K562 (cell line): ENCODE results near the gene TMED4. TPM values are rescaled to one million over a fixed set of nuclear protein-coding genes. Genes with fewer than 3 reads are reported as not detected.
A peak's percentile ranks its signal among the peaks of the same experiment; 100 is the strongest.

Experiments
- DPF2 ChIP-seq: fragments of 450-650 bp; IDR thresholded peaks from 2 replicates; pipeline ENCODE4 v1.6.1; 2016
- FUS ChIP-seq: fragments of 200-400 bp; formaldehyde crosslinking; optimal IDR thresholded peaks from 2 replicates; pipeline ENCODE3; 2017; ENCODE audit warnings: low read depth, low read length
- GATAD2A ChIP-seq: fragments of 450-650 bp; IDR thresholded peaks from 2 replicates; pipeline ENCODE4 v1.6.1; 2017
- L3MBTL2 ChIP-seq: fragments of 450-650 bp; IDR thresholded peaks from 2 replicates; pipeline ENCODE4 v1.6.1; 2016; ENCODE audit warnings: mild to moderate bottlenecking, moderate library complexity
- LEF1 ChIP-seq: fragments of 450-650 bp; IDR thresholded peaks from 2 replicates; pipeline ENCODE4 v1.6.1; 2016; ENCODE audit warnings: mild to moderate bottlenecking
- NCOR1 ChIP-seq: fragments of 450-650 bp; IDR thresholded peaks from 2 replicates; pipeline ENCODE4 v1.6.1; 2016; ENCODE audit warnings: mild to moderate bottlenecking, moderate library complexity
- NFIC ChIP-seq: fragments of 450-650 bp; IDR thresholded peaks from 2 replicates; pipeline ENCODE4 v1.6.1; 2017; ENCODE audit warnings: mild to moderate bottlenecking, inconsistent platforms
- NR4A1 ChIP-seq, 2 experiments: fragments of 250-450 bp in 1 of 2; fragments of 450-650 bp in 1 of 2; sonication (Bioruptor Pico) in 1 of 2; IDR thresholded peaks; 2 replicates each; pipeline versions ENCODE4 v1.4.0 to v1.6.1; 2016 to 2020; ENCODE audit warnings: mild to moderate bottlenecking in 2 of 2, missing compliant biosample characterization in 1 of 2, missing genetic modification characterization in 1 of 2, moderate library complexity in 1 of 2
- RBFOX2 ChIP-seq: fragments of 200-400 bp; formaldehyde crosslinking; IDR thresholded peaks from 2 replicates; pipeline ENCODE4 v1.6.1; 2017; ENCODE audit warnings: low read depth, mild to moderate bottlenecking, low read length, moderate library complexity
- ZFX ChIP-seq: sonication (generic); formaldehyde crosslinking; IDR thresholded peaks from 2 replicates; pipeline ENCODE4 v1.8.0; 2022; ENCODE audit warnings: mild to moderate bottlenecking, missing genetic modification reagents, moderate library complexity
- ZNF121 ChIP-seq: sonication (generic); formaldehyde crosslinking; conservative IDR thresholded peaks from 2 replicates; pipeline ENCODE4 v1.8.0; 2022; ENCODE audit warnings: missing genetic modification reagents
- ZNF274 ChIP-seq: IDR thresholded peaks from 2 replicates; pipeline ENCODE4 v1.6.1; 2011; ENCODE audit warnings: low read depth, mild to moderate bottlenecking, low read length, moderate library complexity, borderline replicate concordance
- ZNF395 ChIP-seq: fragments of 200-800 bp; sonication (Bioruptor generic); IDR thresholded peaks from 2 replicates; pipeline ENCODE4 v1.6.1; 2017; ENCODE audit warnings: missing genetic modification characterization, missing compliant biosample characterization
- polyA plus RNA-seq, 8 experiments: library from polyadenylated mRNA; depleted of rRNA in 4 of 8; stranded (reverse) in 5 of 8; unstranded in 3 of 8; fragments of >200 nt; fragmentation: Nextera tagmentation in 2 of 8; fragmentation: Illumina TruSeq in 1 of 8; extraction: Ambion mirVana in 2 of 8; extraction: Trizol in 1 of 8; gene quantifications; 2 replicates each; pipeline versions ENCODE4 v1.2.1 to v1.2.3, GENCODE V29; 2011 to 2014; ENCODE audit warnings: inconsistent platforms in 1 of 8, missing spikeins in 1 of 8
- total RNA-seq, 7 experiments: library from RNA; depleted of rRNA in 6 of 7; stranded (reverse); fragments of >200 nt in 6 of 7; fragmentation: Illumina TruSeq in 2 of 7; extraction: Trizol in 2 of 7; gene quantifications; 2 replicates each; pipeline versions ENCODE4 v1.2.1 to v1.2.3, GENCODE V29; 2011 to 2021; ENCODE audit warnings: low replicate concordance in 1 of 7
- TF ChIP-seq, protein P1 (sequence below), 3 experiments: IDR thresholded peaks in 2 of 3; conservative IDR thresholded peaks in 1 of 3; 2 replicates each; pipeline ENCODE4 v1.5.1; 2011 to 2012; ENCODE audit warnings: low read length in 3 of 3, mild to moderate bottlenecking in 3 of 3, control low read depth in 2 of 3, improper control_type of control experiment in 1 of 3, inconsistent platforms in 1 of 3, low read depth in 1 of 3, mixed read lengths in 1 of 3, moderate library complexity in 1 of 3; ENCODE audit not compliant: insufficient read depth in 2 of 3
- TF ChIP-seq, protein P2 (sequence below): IDR thresholded peaks from 3 replicates; pipeline ENCODE4 v1.6.1; 2011; ENCODE audit warnings: borderline replicate concordance, mild to moderate bottlenecking, moderate library complexity; ENCODE audit not compliant: insufficient read length; ENCODE audit errors: extremely low read depth
- TF ChIP-seq, protein P3 (sequence below), 2 experiments: IDR thresholded peaks; 2 replicates each; pipeline ENCODE4 v1.6.1; 2012; ENCODE audit warnings: improper control_type of control experiment in 2 of 2, low read depth in 2 of 2, low read length in 2 of 2, borderline replicate concordance in 1 of 2

Gene TMED4
- total and polyA plus RNA-seq, 9 of the 15 experiments (the other 6 are each of a cell fraction or from before 2014, with no cell fraction given) = 20.3 to 64.0 (median 42.1) TPM

GRCh38 chr7:44565795-44566559 is 16.1 kb downstream of the TMED4 start (continued):
- TF ChIP-seq, protein P1, sequence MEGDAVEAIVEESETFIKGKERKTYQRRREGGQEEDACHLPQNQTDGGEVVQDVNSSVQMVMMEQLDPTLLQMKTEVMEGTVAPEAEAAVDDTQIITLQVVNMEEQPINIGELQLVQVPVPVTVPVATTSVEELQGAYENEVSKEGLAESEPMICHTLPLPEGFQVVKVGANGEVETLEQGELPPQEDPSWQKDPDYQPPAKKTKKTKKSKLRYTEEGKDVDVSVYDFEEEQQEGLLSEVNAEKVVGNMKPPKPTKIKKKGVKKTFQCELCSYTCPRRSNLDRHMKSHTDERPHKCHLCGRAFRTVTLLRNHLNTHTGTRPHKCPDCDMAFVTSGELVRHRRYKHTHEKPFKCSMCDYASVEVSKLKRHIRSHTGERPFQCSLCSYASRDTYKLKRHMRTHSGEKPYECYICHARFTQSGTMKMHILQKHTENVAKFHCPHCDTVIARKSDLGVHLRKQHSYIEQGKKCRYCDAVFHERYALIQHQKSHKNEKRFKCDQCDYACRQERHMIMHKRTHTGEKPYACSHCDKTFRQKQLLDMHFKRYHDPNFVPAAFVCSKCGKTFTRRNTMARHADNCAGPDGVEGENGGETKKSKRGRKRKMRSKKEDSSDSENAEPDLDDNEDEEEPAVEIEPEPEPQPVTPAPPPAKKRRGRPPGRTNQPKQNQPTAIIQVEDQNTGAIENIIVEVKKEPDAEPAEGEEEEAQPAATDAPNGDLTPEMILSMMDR (IDR thresholded peaks at IDR 0.05 in 2 of 3, conservative IDR thresholded peaks at IDR 0.05 in 1 of 3; ENCODE audit: insufficient read depth in 2 of 3, low read depth in 1 of 3, low read length in 3 of 3) = peak in 1 of 3 experiments; percentile 8; a peak in 1 of 6 replicates
- TF ChIP-seq RBFOX2 = peak; percentile 51
- TF ChIP-seq NCOR1 = peak; percentile 64
- 0 out of 2 replicates have a peak, but pooled peaks have one; percentile 48 for TF ChIP-seq ZNF395
- no peak for TF ChIP-seq GATAD2A
- TF ChIP-seq, protein P2, sequence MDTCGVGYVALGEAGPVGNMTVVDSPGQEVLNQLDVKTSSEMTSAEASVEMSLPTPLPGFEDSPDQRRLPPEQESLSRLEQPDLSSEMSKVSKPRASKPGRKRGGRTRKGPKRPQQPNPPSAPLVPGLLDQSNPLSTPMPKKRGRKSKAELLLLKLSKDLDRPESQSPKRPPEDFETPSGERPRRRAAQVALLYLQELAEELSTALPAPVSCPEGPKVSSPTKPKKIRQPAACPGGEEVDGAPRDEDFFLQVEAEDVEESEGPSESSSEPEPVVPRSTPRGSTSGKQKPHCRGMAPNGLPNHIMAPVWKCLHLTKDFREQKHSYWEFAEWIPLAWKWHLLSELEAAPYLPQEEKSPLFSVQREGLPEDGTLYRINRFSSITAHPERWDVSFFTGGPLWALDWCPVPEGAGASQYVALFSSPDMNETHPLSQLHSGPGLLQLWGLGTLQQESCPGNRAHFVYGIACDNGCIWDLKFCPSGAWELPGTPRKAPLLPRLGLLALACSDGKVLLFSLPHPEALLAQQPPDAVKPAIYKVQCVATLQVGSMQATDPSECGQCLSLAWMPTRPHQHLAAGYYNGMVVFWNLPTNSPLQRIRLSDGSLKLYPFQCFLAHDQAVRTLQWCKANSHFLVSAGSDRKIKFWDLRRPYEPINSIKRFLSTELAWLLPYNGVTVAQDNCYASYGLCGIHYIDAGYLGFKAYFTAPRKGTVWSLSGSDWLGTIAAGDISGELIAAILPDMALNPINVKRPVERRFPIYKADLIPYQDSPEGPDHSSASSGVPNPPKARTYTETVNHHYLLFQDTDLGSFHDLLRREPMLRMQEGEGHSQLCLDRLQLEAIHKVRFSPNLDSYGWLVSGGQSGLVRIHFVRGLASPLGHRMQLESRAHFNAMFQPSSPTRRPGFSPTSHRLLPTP = no peak
- TF ChIP-seq, protein P3, sequence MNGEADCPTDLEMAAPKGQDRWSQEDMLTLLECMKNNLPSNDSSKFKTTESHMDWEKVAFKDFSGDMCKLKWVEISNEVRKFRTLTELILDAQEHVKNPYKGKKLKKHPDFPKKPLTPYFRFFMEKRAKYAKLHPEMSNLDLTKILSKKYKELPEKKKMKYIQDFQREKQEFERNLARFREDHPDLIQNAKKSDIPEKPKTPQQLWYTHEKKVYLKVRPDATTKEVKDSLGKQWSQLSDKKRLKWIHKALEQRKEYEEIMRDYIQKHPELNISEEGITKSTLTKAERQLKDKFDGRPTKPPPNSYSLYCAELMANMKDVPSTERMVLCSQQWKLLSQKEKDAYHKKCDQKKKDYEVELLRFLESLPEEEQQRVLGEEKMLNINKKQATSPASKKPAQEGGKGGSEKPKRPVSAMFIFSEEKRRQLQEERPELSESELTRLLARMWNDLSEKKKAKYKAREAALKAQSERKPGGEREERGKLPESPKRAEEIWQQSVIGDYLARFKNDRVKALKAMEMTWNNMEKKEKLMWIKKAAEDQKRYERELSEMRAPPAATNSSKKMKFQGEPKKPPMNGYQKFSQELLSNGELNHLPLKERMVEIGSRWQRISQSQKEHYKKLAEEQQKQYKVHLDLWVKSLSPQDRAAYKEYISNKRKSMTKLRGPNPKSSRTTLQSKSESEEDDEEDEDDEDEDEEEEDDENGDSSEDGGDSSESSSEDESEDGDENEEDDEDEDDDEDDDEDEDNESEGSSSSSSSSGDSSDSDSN (IDR thresholded peaks at IDR 0.05; ENCODE audit: borderline replicate concordance in 1 of 2, low read depth in 2 of 2, low read length in 2 of 2) = 0 out of 4 replicates have a peak, but pooled peaks of 1 of the 2 experiments have one; percentile 55
- TF ChIP-seq DPF2 = peak; percentile 71
- TF ChIP-seq ZNF274 = no peak
- TF ChIP-seq ZFX (CRISPR knock-in tag) = peak; percentile 53
- peak; percentile 88 for TF ChIP-seq NFIC
- TF ChIP-seq L3MBTL2 = peak; percentile 57
- TF ChIP-seq ZNF121 (CRISPR knock-in tag) = no peak
- peak; percentile 32; the same call in 1 of the 2 replicates for TF ChIP-seq LEF1
- TF ChIP-seq FUS = no peak
- TF ChIP-seq NR4A1 (CRISPR knock-in tag; IDR thresholded peaks at IDR 0.05) = no peak
- 0 out of 2 replicates have a peak, but pooled peaks have one; percentile 29 for TF ChIP-seq NR4A1 (tag; IDR thresholded peaks at IDR 0.05)
